Natural killer cell (primary cell): ENCODE results near the gene RELA. TPM values are rescaled to one million over a fixed set of nuclear protein-coding genes. Genes with fewer than 3 reads are reported as not detected.
A peak's percentile ranks its signal among the peaks of the same experiment; 100 is the strongest.
"Not testable (repeated sequence)": the region's sequence is repeated elsewhere in the genome, so short reads cannot be mapped to it uniquely, and the experiment has no call there.

ENCODE experiments used
- ATAC-seq, 3 donors: fragments of 150-1000 bp in 2 of 3; fragments of 200-7000 bp in 1 of 3; cut with Tn5 transposase; 1 replicate in 1 of 3; 2 replicates in 2 of 3; pipeline ENCODE4 v1.10.0; 2021; ENCODE audit warnings: mild to moderate bottlenecking in 2 of 3, moderate library complexity in 2 of 3
- DNase-seq, 2 donors: peaks; one replicate each; pipeline versions ENCODE4 v3.0.0 to v3.0.0-alpha.2; 2013 to 2021; ENCODE audit warnings: mixed read lengths in 1 of 2
- H3K27ac ChIP-seq: one replicate; pipeline ENCODE4 v1.5.1; 2013; ENCODE audit warnings: mild to moderate bottlenecking, low read length
- H3K27me3 ChIP-seq: one replicate; pipeline ENCODE4 v1.6.1; 2013; ENCODE audit warnings: low read length; ENCODE audit not compliant: control insufficient read depth, insufficient read depth
- H3K36me3 ChIP-seq: one replicate; pipeline ENCODE4 v1.6.1; 2013; ENCODE audit warnings: low read length; ENCODE audit not compliant: control insufficient read depth, insufficient read depth
- H3K4me1 ChIP-seq: one replicate; pipeline ENCODE4 v1.6.1; 2013; ENCODE audit warnings: low read length; ENCODE audit not compliant: control insufficient read depth, insufficient read depth
- H3K4me3 ChIP-seq: one replicate; pipeline ENCODE4 v1.5.1; 2013; ENCODE audit warnings: low read length
- H3K9me3 ChIP-seq: one replicate; pipeline ENCODE4 v1.6.1; 2013; ENCODE audit warnings: low read length; ENCODE audit not compliant: control insufficient read depth, insufficient read depth
- H3K27ac Mint-ChIP-seq, 2 donors: one replicate each; pipeline ENCODE4 v1.8.0; 2022; ENCODE audit warnings: mild to moderate bottlenecking in 2 of 2, mixed read lengths in 2 of 2, moderate library complexity in 1 of 2
- H3K27me3 Mint-ChIP-seq, 2 donors: one replicate each; pipeline ENCODE4 v1.8.0; 2022; ENCODE audit warnings: low read depth in 2 of 2, mixed read lengths in 2 of 2
- H3K36me3 Mint-ChIP-seq: one replicate; pipeline ENCODE4 v1.8.0; 2022; ENCODE audit warnings: mixed read lengths
- H3K4me1 Mint-ChIP-seq, 2 donors: one replicate each; pipeline ENCODE4 v1.8.0; 2022; ENCODE audit warnings: mixed read lengths in 2 of 2
- H3K4me3 Mint-ChIP-seq: one replicate; pipeline ENCODE4 v1.8.0; 2022; ENCODE audit warnings: mild to moderate bottlenecking, moderate library complexity, mixed read lengths
- H3K9me3 Mint-ChIP-seq, 2 donors: one replicate each; pipeline ENCODE4 v1.8.0; 2022; ENCODE audit warnings: mixed read lengths in 2 of 2
- WGBS: methylation state at CpG from one replicate; pipeline ENCODE4 v1.1.7; 2013; ENCODE audit warnings: missing lambda C conversion rate; ENCODE audit not compliant: insufficient coverage; 5-methylcytosine and 5-hydroxymethylcytosine counted together
- intact Hi-C: fragments of 100-400 bp; cut with micrococcal nuclease; formaldehyde crosslinking; loops from one replicate; pipeline ENCODE4 v1.14.2; 2022
- total RNA-seq, 4 donors: library from RNA; stranded (reverse); fragments of 120-200 nt in 1 of 4; gene quantifications; one replicate each; pipeline versions ENCODE4 v1.2.3 to v1.2.4, GENCODE V29; 2013 to 2022
- TF ChIP-seq, protein P1 (sequence below): fragments of 200-600 bp; IDR thresholded peaks from one replicate; pipeline ENCODE4 v1.8.0; 2022; ENCODE audit warnings: antibody characterized with exemption

Gene RELA
- total RNA-seq, 3 donors from 2014 or later (not counting 1 experiment from before 2014, with no cell fraction given): 319 to 380 (median 338) TPM

DNA sequence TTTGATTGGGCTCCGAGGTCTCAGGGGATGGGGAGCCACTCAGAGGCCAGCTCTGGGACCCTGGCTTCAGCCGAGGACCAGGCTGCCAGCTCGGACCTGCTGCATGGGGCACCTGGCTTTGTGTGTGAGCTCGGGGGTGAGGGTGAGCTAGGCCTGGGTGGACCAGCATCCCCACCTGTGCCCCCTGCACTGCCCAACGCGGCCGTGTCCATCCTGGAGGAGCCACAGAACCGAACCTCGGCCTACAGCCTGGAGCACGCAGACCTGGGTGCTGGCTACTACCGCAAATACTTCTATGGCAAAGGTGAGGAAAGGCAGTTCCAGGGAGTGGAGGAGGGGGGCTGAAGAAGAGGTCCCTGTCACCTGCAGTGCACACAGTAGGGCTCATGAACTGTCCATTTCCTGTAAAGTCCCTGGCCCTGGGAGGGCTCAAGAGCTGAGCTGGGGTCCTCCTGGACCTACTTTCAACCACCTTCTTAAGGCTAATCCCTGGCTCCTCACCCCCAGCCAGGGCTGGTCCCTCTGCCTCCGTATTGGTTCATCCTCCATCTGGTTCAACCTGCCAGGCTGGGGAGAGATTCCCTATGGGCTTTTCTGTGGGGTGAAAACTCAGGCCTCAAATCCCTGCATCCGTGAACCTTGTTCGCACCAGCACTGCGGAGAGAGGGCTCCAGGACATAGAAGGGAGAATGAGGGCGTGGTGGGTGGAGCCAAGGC, 21.3 kb downstream of the RELA start:
- no peaks in the 10 kb centered on the region for H3K9me3 ChIP-seq
- peak in 1 of 2 donors; percentile 35 for DNase-seq
- H3K4me1 ChIP-seq: peaks cover 75% of the 10 kb centered on the region
- peak overlapping the region; percentile 57 for H3K4me3 ChIP-seq
- intact Hi-C loops: loop anchor here (2.0 kb wide), 1 partner anchor 71 kb away; the partner anchor contains the start of gene ZNRD2
- ATAC-seq: no peak
- Mint-ChIP-seq H3K27me3 (no peaks in the 10 kb centered on the region), H3K9me3 (no peaks in the 10 kb centered on the region), H3K4me3 (peak overlapping the region; percentile 95), H3K36me3 (no peaks in the 10 kb centered on the region), H3K27ac (peak overlapping the region; percentile 98 to 99), H3K4me1 (peaks cover 56 to 72% of the 10 kb centered on the region in 2 donors)
- WGBS: 37% methylated on average over 16 of the region's 16 CpGs
- H3K27ac ChIP-seq: peak overlapping the region; percentile 98
- no peaks in the 10 kb centered on the region for H3K27me3 ChIP-seq
- H3K36me3 ChIP-seq: peaks cover 59% of the 10 kb centered on the region
- TF ChIP-seq, protein P1, sequence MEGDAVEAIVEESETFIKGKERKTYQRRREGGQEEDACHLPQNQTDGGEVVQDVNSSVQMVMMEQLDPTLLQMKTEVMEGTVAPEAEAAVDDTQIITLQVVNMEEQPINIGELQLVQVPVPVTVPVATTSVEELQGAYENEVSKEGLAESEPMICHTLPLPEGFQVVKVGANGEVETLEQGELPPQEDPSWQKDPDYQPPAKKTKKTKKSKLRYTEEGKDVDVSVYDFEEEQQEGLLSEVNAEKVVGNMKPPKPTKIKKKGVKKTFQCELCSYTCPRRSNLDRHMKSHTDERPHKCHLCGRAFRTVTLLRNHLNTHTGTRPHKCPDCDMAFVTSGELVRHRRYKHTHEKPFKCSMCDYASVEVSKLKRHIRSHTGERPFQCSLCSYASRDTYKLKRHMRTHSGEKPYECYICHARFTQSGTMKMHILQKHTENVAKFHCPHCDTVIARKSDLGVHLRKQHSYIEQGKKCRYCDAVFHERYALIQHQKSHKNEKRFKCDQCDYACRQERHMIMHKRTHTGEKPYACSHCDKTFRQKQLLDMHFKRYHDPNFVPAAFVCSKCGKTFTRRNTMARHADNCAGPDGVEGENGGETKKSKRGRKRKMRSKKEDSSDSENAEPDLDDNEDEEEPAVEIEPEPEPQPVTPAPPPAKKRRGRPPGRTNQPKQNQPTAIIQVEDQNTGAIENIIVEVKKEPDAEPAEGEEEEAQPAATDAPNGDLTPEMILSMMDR: no peak

DNA sequence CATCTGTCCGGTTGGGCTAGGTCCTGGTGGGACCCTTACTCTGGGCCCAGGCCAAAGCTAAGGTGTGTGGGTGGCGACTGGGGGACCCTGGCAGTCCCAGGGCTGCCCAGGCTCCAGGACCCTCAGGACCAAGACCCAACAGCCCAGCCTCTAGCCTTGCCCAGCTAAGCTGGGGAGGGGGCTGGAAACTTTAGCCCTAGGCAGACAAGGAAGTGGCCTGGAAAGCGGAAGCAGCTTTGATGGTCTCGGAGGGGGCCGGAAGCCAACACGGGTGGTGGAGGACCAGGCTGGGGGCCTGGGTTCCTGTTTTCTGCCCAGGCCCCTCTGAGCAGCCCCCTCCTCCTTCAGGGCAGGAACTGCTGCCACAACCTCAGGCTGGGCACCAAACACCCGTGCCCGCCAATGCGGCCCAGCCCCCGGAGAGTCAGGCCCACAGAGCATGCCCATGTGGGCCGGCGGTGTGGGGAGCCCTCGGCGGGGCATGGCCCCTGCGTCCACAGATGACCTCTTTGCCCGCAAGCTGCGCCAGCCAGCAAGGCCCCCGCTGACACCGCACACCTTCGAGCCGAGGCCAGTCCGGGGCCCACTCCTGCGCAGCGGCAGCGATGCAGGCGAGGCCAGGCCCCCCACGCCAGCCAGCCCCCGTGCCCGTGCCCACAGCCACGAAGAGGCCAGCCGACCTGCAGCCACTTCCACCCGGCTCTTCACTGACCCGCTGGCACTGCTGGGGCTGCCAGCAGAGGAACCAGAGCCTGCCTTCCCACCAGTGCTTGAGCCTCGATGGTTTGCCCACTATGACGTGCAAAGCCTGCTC, 22.0 kb downstream of the RELA start:
- Mint-ChIP-seq H3K27ac (peak overlapping the region; percentile 98 to 99), H3K9me3 (no peaks in the 10 kb centered on the region), H3K4me3 (peak overlapping the region; percentile 95), H3K27me3 (no peaks in the 10 kb centered on the region), H3K4me1 (peaks cover 54 to 70% of the 10 kb centered on the region in 2 donors), H3K36me3 (no peaks in the 10 kb centered on the region)
- H3K4me3 ChIP-seq: peak overlapping the region; percentile 57
- H3K36me3 ChIP-seq: peaks cover 60% of the 10 kb centered on the region
- peak; percentile 61 to 70 for DNase-seq
- H3K9me3 ChIP-seq: no peaks in the 10 kb centered on the region
- TF ChIP-seq, protein P1: no peak
- H3K4me1 ChIP-seq: peaks cover 77% of the 10 kb centered on the region
- H3K27me3 ChIP-seq: no peaks in the 10 kb centered on the region
- peak overlapping the region; percentile 98 for H3K27ac ChIP-seq
- ATAC-seq: peak; percentile 7 to 41 (median 7)
- 1% methylated on average over 35 of the region's 35 CpGs for WGBS
- intact Hi-C loops: loop anchor here (1.0 to 2.0 kb wide), 2 partner anchors 12 to 70 kb away; partner anchors contain the start of gene ZNRD2

DNA sequence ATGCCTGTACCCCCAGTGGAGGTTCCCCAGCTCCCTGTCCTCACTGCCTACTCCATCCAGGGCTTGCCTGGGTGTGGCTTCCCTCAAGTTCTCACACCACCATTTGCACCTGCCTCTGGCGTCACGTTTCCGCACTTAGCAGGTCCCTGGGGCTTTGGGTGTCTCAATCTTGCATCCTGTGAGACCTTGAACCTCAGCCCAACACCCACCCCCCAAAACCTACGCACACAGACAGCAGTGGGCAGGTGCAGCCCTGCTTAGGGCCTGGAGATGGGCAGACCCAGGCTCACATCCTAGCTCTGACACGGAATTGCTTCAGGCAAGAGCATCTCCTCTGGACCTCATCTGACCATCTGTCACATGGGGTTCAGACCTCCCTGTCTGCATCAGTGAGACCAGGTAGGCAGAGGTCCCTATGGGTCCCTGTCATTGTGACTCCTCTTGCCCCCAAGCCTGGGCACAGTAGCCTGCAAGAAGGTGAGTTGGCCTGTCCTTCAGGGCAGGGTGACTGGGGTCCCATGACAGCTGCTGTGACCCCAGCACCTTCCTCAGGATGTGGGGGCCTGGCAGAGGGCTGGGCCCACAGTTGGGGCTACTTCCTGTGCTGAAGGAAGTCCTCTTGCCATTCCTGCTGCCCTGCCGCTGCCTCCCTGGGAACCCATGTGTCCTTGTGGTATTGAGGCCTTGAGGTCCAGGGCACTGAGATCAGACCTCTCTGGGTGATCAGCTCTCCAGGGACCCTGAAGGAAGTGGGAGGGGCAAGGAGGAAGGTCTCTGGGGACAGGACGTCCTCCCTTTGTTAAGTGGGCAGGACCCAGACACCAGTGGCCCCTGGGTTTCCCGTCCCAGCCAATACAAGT, 22.9 kb downstream of the RELA start:
- Histone ChIP-seq H3K36me3 (peaks cover 60% of the 10 kb centered on the region), H3K4me3 (peak overlapping the region; percentile 57), H3K4me1 (peaks cover 83% of the 10 kb centered on the region), H3K9me3 (no peaks in the 10 kb centered on the region), H3K27ac (peak overlapping the region; percentile 98), H3K27me3 (no peaks in the 10 kb centered on the region)
- ATAC-seq: peak; percentile 61 to 83 (median 70)
- TF ChIP-seq, protein P1: no peak
- DNase-seq: peak; percentile 83 to 94
- no peaks in the 10 kb centered on the region for H3K9me3 Mint-ChIP-seq
- peak overlapping the region; percentile 95 for H3K4me3 Mint-ChIP-seq
- peaks cover 50 to 66% of the 10 kb centered on the region in 2 donors for H3K4me1 Mint-ChIP-seq
- H3K36me3 Mint-ChIP-seq: no peaks in the 10 kb centered on the region
- peak overlapping the region; percentile 98 to 99 for H3K27ac Mint-ChIP-seq
- intact Hi-C loops: loop anchor here (1.0 to 5.0 kb wide), 4 partner anchors 12 to 72 kb away; partner anchors contain the start of genes KAT5 and ZNRD2
- no peaks in the 10 kb centered on the region for H3K27me3 Mint-ChIP-seq
- WGBS: under 1% methylated on average over 8 of the region's 8 CpGs

DNA sequence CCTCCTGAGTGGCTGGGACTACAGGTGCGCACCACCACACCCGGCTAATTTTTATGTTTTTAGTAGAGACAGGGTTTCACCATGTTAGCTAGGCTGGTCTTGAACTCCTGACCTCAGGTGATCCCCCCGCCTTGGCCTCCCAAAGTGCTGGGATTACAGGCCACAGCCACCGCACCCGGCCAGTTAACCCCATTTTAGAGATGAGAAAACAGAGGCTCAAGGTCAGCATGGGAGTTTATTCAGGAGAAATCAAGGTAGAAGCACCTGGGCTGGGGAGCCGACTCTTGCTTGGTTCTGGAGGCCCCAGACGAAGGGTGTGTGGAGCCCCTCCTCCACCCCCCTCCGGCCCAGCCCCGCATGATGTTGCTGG, 23.5 kb downstream of the RELA start:
- peaks cover 54 to 65% of the 10 kb centered on the region in 2 donors for H3K4me1 Mint-ChIP-seq

More for the DNA sequence above, 23.5 kb downstream of the RELA start:
- Mint-ChIP-seq H3K27ac (peak overlapping the region; percentile 98 to 99), H3K4me3 (peak overlapping the region; percentile 95)
- WGBS: 40% methylated on average over 6 of the region's 9 CpGs
- Histone ChIP-seq H3K36me3 (peaks cover 59% of the 10 kb centered on the region), H3K4me1 (peaks cover 83% of the 10 kb centered on the region), H3K4me3 (peak overlapping the region; percentile 98), H3K27ac (peak overlapping the region; percentile 98)
- ATAC-seq, H3K27me3 ChIP-seq, H3K9me3 ChIP-seq, H3K36me3 Mint-ChIP-seq, DNase-seq, H3K27me3 Mint-ChIP-seq, H3K9me3 Mint-ChIP-seq: not testable (repeated sequence)
- intact Hi-C loops: loop anchor here (1.0 to 5.0 kb wide), 2 partner anchors 24 to 73 kb away; partner anchors contain the start of gene KAT5
